GM23338 (cell line): ENCODE measurements around the gene SRPK1. TPM values are rescaled to one million over a fixed set of nuclear protein-coding genes. Genes with fewer than 3 reads are reported as not detected.
"Not testable (repeated sequence)": the region's sequence is repeated elsewhere in the genome, so short reads cannot be mapped to it uniquely, and the experiment has no call there.

ENCODE experiments used
- ATAC-seq: fragments of 200-7000 bp; cut with Tn5 transposase; 3 replicates; pipeline ENCODE4 v1.9.1; 2020
- DNase-seq: peaks from one replicate; pipeline ENCODE4 v3.0.0-alpha.2; 2015; ENCODE audit warnings: low spot score
- H2AFZ ChIP-seq: fragments of 200-600 bp; sonication (generic); 2 replicates; pipeline ENCODE4 v1.8.0; 2016; ENCODE audit warnings: antibody characterized with exemption, mild to moderate bottlenecking, moderate library complexity
- H3F3A ChIP-seq: fragments of 200-600 bp; sonication (generic); replicated peaks from 2 replicates; pipeline ENCODE4 v1.8.0; 2017; ENCODE audit warnings: antibody characterized with exemption, mixed run types, low read depth
- H3K27ac ChIP-seq: fragments of 200-600 bp; sonication (generic); 2 replicates; pipeline ENCODE4 v1.6.1; 2016; ENCODE audit warnings: low read depth
- H3K27me3 ChIP-seq: fragments of 200-600 bp; sonication (generic); 2 replicates; pipeline ENCODE4 v1.8.0; 2016; ENCODE audit warnings: mild to moderate bottlenecking, mixed run types, moderate library complexity; ENCODE audit not compliant: insufficient read depth
- H3K36me3 ChIP-seq: fragments of 200-600 bp; sonication (generic); 2 replicates; pipeline ENCODE4 v1.8.0; 2016; ENCODE audit warnings: mild to moderate bottlenecking; ENCODE audit not compliant: insufficient read depth
- H3K4me1 ChIP-seq: fragments of 200-600 bp; sonication (generic); 2 replicates; pipeline ENCODE4 v1.8.0; 2016; ENCODE audit warnings: mild to moderate bottlenecking, moderate library complexity; ENCODE audit not compliant: insufficient read depth
- H3K4me2 ChIP-seq: fragments of 200-600 bp; sonication (generic); 2 replicates; pipeline ENCODE4 v1.7.1; 2017; ENCODE audit warnings: mixed run types
- H3K4me3 ChIP-seq: fragments of 200-600 bp; sonication (generic); 2 replicates; pipeline ENCODE4 v1.6.1; 2016; ENCODE audit warnings: mixed run types
- H3K79me2 ChIP-seq: fragments of 200-600 bp; sonication (generic); replicated peaks from 2 replicates; pipeline ENCODE4 v1.8.0; 2017; ENCODE audit warnings: mild to moderate bottlenecking; ENCODE audit not compliant: insufficient read depth
- H3K9me2 ChIP-seq: fragments of 200-600 bp; sonication (generic); 2 replicates; pipeline ENCODE4 v1.8.0; 2017; ENCODE audit not compliant: insufficient read depth
- H4K20me1 ChIP-seq: fragments of 200-600 bp; sonication (generic); replicated peaks from 2 replicates; pipeline ENCODE4 v1.8.0; 2017; ENCODE audit warnings: mild to moderate bottlenecking; ENCODE audit not compliant: insufficient read depth
- H3K27ac Mint-ChIP-seq: 2 replicates; pipeline ENCODE4 v1.8.0; 2020; ENCODE audit warnings: inconsistent platforms, mild to moderate bottlenecking, moderate library complexity, mixed read lengths
- H3K27me3 Mint-ChIP-seq: 3 replicates; pipeline ENCODE4 v1.8.0; 2022; ENCODE audit warnings: low read depth, mild to moderate bottlenecking, moderate library complexity, mixed read lengths, inconsistent platforms; ENCODE audit not compliant: insufficient read depth, poor library complexity
- H3K36me3 Mint-ChIP-seq: 3 replicates; pipeline ENCODE4 v1.8.0; 2021; ENCODE audit warnings: low read depth, mild to moderate bottlenecking, inconsistent platforms, moderate library complexity, mixed read lengths
- H3K4me1 Mint-ChIP-seq: 3 replicates; pipeline ENCODE4 v1.8.0; 2020; ENCODE audit warnings: mild to moderate bottlenecking, inconsistent platforms, mixed read lengths
- H3K4me3 Mint-ChIP-seq: 3 replicates; pipeline ENCODE4 v1.8.0; 2021; ENCODE audit warnings: moderate library complexity, mild to moderate bottlenecking, inconsistent platforms, mixed read lengths
- H3K9me3 Mint-ChIP-seq: 3 replicates; pipeline ENCODE4 v1.8.0; 2020; ENCODE audit warnings: moderate library complexity, mild to moderate bottlenecking, inconsistent platforms, mixed read lengths
- CREB1 ChIP-seq: fragments of 250-450 bp; sonication (Bioruptor Pico); IDR thresholded peaks from 2 replicates; pipeline ENCODE4 v1.5.0; 2020; ENCODE audit warnings: low read depth, mild to moderate bottlenecking, moderate library complexity
- EZH2 ChIP-seq: fragments of 200-600 bp; sonication (generic); IDR thresholded peaks from one replicate; pipeline ENCODE4 v1.8.0; 2017; ENCODE audit warnings: antibody characterized with exemption, mild to moderate bottlenecking, low read depth; ENCODE audit not compliant: unreplicated experiment
- JUNB ChIP-seq: IDR thresholded peaks from one replicate; pipeline ENCODE4 v1.6.1; 2016; ENCODE audit warnings: antibody characterized with exemption; ENCODE audit not compliant: unreplicated experiment
- NANOG ChIP-seq: IDR thresholded peaks from 2 replicates; pipeline ENCODE4 v1.6.1; 2016; ENCODE audit warnings: antibody characterized with exemption, borderline replicate concordance
- POLR2AphosphoS5 ChIP-seq: IDR thresholded peaks from 2 replicates; pipeline ENCODE4 v1.6.1; 2016; ENCODE audit warnings: antibody characterized with exemption, low read depth
- STAT1 ChIP-seq: IDR thresholded peaks from one replicate; pipeline ENCODE4 v1.6.1; 2016; ENCODE audit warnings: antibody characterized with exemption; ENCODE audit not compliant: unreplicated experiment
- ZNF331 ChIP-seq: fragments of 250-450 bp; sonication (Bioruptor Pico); IDR thresholded peaks from 2 replicates; pipeline ENCODE4 v1.5.0; 2020; ENCODE audit warnings: low read depth, mild to moderate bottlenecking, moderate library complexity
- ZNF462 ChIP-seq: fragments of 250-450 bp; sonication (Bioruptor Pico); IDR thresholded peaks from 2 replicates; pipeline ENCODE4 v1.5.0; 2020; ENCODE audit warnings: mild to moderate bottlenecking, moderate library complexity
- polyA plus RNA-seq: library from polyadenylated mRNA; unstranded; fragments of >200 nt; fragmentation: Nextera tagmentation; extraction: Ambion mirVana; gene quantifications from 2 replicates; pipeline ENCODE4 v1.2.1, GENCODE V29; 2016
- total RNA-seq: library from RNA; depleted of rRNA; stranded (reverse); fragments of >200 nt; shearing (Covaris generic); gene quantifications from 2 replicates; pipeline ENCODE4 v1.2.3, GENCODE V29; 2014
- TF ChIP-seq, protein P1 (sequence below), 2 experiments: fragments of 200-600 bp in 1 of 2; sonication (generic) in 1 of 2; conservative IDR thresholded peaks; 2 replicates each; pipeline versions ENCODE4 v1.5.1 to v1.6.1; 2016 to 2017; ENCODE audit warnings: antibody characterized with exemption in 2 of 2, low read depth in 2 of 2, mild to moderate bottlenecking in 2 of 2, moderate library complexity in 1 of 2

Gene SRPK1
- total and polyA plus RNA-seq, 2 experiments from 2014 or later = 175 to 202 TPM

DNA sequence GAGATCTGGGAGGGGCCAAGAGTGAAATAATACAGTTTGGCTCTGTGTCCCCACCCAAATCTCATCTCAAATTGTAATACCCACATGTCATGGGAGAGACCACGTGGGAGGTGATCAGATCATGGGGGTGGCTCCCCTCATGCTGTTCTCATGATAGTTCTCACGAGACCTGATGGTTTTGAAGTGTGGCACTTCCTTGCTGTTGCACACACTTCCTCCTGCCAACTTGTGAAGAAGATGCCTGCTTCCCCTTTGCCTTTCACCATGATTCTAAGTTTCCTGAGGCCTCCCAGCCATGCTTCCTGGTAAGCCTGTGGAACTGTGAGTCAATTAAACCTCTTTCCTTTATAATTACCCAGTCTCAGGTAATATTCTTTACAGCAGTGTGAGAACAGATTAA lies 11.3 kb downstream of the SRPK1 start:
- not testable (repeated sequence) for ATAC-seq, H3F3A ChIP-seq, H3K4me1 ChIP-seq, H3K27ac ChIP-seq, H3K4me3 ChIP-seq, H3K4me1 Mint-ChIP-seq, H3K27ac Mint-ChIP-seq, H3K4me2 ChIP-seq, H3K9me2 ChIP-seq, DNase-seq, H3K27me3 ChIP-seq, H3K4me3 Mint-ChIP-seq, H2AFZ ChIP-seq
- Histone ChIP-seq H4K20me1 (peaks cover 32% of the 10 kb centered on the region), H3K79me2 (peaks cover 100% of the 10 kb centered on the region), H3K36me3 (peaks cover 33% of the 10 kb centered on the region)
- Mint-ChIP-seq H3K9me3 (peaks cover 46% of the 10 kb centered on the region), H3K36me3 (peaks cover 73% of the 10 kb centered on the region), H3K27me3 (peaks cover 12% of the 10 kb centered on the region)

GRCh38 chr6:35908753-35909401 lies 12.0 kb downstream of the SRPK1 start:
- not testable (repeated sequence) for H3K27me3 ChIP-seq, H3K27ac Mint-ChIP-seq, H3F3A ChIP-seq, H3K27ac ChIP-seq, H2AFZ ChIP-seq, DNase-seq, H3K4me3 Mint-ChIP-seq, ATAC-seq, H3K4me2 ChIP-seq, H3K9me2 ChIP-seq, H3K4me1 ChIP-seq, H3K4me1 Mint-ChIP-seq, H3K4me3 ChIP-seq
- Histone ChIP-seq H4K20me1 (peaks cover 34% of the 10 kb centered on the region), H3K79me2 (peaks cover 100% of the 10 kb centered on the region), H3K36me3 (peaks cover 38% of the 10 kb centered on the region)
- Mint-ChIP-seq H3K27me3 (peaks cover 12% of the 10 kb centered on the region), H3K9me3 (peaks cover 46% of the 10 kb centered on the region), H3K36me3 (peaks cover 71% of the 10 kb centered on the region)

- Histone ChIP-seq H3K79me2 (peaks cover 100% of the 10 kb centered on the region), H3K27me3 (no peaks in the 10 kb centered on the region), H3K4me2 (no peak overlapping the region), H3K4me3 (no peak overlapping the region), H3K9me2 (0 out of 2 replicates have a peak, but pooled peaks cover 3% of the 10 kb centered on the region), H3F3A (no peaks in the 10 kb centered on the region; the same call in 1 of the 2 replicates), H2AFZ (no peak overlapping the region), H3K4me1 (no peaks in the 10 kb centered on the region), H3K27ac (no peak overlapping the region), H3K36me3 (peaks cover 38% of the 10 kb centered on the region), H4K20me1 (peaks cover 46% of the 10 kb centered on the region)
- no peak overlapping the region for H3K4me3 Mint-ChIP-seq
- no peak for ATAC-seq
- H3K36me3 Mint-ChIP-seq = peaks cover 60% of the 10 kb centered on the region
- peaks cover 46% of the 10 kb centered on the region for H3K9me3 Mint-ChIP-seq
- DNase-seq = no peak
- TF ChIP-seq ZNF462 (CRISPR knock-in tag) (no peak), JUNB (no peak), CREB1 (no peak), EZH2 (no peak), ZNF331 (CRISPR knock-in tag) (no peak), NANOG (no peak), STAT1 (no peak), POLR2AphosphoS5 (no peak)
- TF ChIP-seq, protein P1, sequence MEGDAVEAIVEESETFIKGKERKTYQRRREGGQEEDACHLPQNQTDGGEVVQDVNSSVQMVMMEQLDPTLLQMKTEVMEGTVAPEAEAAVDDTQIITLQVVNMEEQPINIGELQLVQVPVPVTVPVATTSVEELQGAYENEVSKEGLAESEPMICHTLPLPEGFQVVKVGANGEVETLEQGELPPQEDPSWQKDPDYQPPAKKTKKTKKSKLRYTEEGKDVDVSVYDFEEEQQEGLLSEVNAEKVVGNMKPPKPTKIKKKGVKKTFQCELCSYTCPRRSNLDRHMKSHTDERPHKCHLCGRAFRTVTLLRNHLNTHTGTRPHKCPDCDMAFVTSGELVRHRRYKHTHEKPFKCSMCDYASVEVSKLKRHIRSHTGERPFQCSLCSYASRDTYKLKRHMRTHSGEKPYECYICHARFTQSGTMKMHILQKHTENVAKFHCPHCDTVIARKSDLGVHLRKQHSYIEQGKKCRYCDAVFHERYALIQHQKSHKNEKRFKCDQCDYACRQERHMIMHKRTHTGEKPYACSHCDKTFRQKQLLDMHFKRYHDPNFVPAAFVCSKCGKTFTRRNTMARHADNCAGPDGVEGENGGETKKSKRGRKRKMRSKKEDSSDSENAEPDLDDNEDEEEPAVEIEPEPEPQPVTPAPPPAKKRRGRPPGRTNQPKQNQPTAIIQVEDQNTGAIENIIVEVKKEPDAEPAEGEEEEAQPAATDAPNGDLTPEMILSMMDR (conservative IDR thresholded peaks at IDR 0.05; ENCODE audit: low read depth in 2 of 2) = no peak
- H3K4me1 Mint-ChIP-seq = no peaks in the 10 kb centered on the region
- H3K27ac Mint-ChIP-seq = no peak overlapping the region
- H3K27me3 Mint-ChIP-seq = peaks cover 9% of the 10 kb centered on the region
Observed at GRCh38 chr6:35907750-35908149, 13.1 kb downstream of the SRPK1 start.
